Esophagus (tissue), 2 donors: ENCODE data around the gene XBP1. TPM values are rescaled to one million over a fixed set of nuclear protein-coding genes. Genes with fewer than 3 reads are reported as not detected.
"Not testable (repeated sequence)": the region's sequence is repeated elsewhere in the genome, so short reads cannot be mapped to it uniquely, and the experiment has no call there.

Experiments used
- H3K27ac ChIP-seq, 2 donors: one replicate each; pipeline ENCODE4 v1.5.1; 2013; ENCODE audit warnings: low read depth in 2 of 2, mild to moderate bottlenecking in 2 of 2, inconsistent platforms in 1 of 2, low read length in 1 of 2, moderate library complexity in 1 of 2
- H3K27me3 ChIP-seq, 2 donors: one replicate each; pipeline ENCODE4 v1.6.1; 2013; ENCODE audit warnings: low read length in 2 of 2, control low read depth in 1 of 2, mild to moderate bottlenecking in 1 of 2; ENCODE audit not compliant: insufficient read depth in 2 of 2, control insufficient read depth in 1 of 2
- H3K36me3 ChIP-seq, 2 donors: one replicate each; pipeline ENCODE4 v1.6.1; 2013; ENCODE audit warnings: low read length in 1 of 2; ENCODE audit not compliant: control insufficient read depth in 2 of 2, insufficient read depth in 2 of 2
- H3K4me1 ChIP-seq, 2 donors: one replicate each; pipeline ENCODE4 v1.6.1; 2013; ENCODE audit warnings: low read length in 1 of 2; ENCODE audit not compliant: control insufficient read depth in 2 of 2, insufficient read depth in 2 of 2
- H3K4me3 ChIP-seq, 2 donors: one replicate each; pipeline ENCODE4 v1.5.1; 2013; ENCODE audit warnings: low read length in 2 of 2, mild to moderate bottlenecking in 2 of 2, low read depth in 1 of 2, moderate library complexity in 1 of 2
- H3K9me3 ChIP-seq, 2 donors: one replicate each; pipeline ENCODE4 v1.6.1; 2013; ENCODE audit warnings: mild to moderate bottlenecking in 2 of 2, low read depth in 1 of 2, low read length in 1 of 2, moderate library complexity in 1 of 2; ENCODE audit not compliant: control insufficient read depth in 2 of 2, insufficient read depth in 1 of 2
- WGBS, 2 donors: extraction: QIAGEN DNeasy Blood & Tissue Kit; methylation state at CpG; one replicate each; pipeline ENCODE4 v1.1.7; 2013; 5-methylcytosine and 5-hydroxymethylcytosine counted together
- polyA plus RNA-seq, 2 donors: library from polyadenylated mRNA; stranded (reverse); fragments of 200-250 nt; gene quantifications; one replicate each; pipeline ENCODE4 v1.2.3, GENCODE V29; 2013
- donor health status: healthy with polysubstance abuse.
- donor health status: Bipolar disorder and iron deficiency.

Gene XBP1
- polyA plus RNA-seq, 2 donors: 30.5 to 84.1 TPM

GRCh38 chr22:28761449-28761755, 39.0 kb downstream of the XBP1 start:
- Histone ChIP-seq H3K4me3 (no peak overlapping the region), H3K4me1 (no peaks in the 10 kb centered on the region), H3K27me3 (no peaks in the 10 kb centered on the region), H3K27ac (no peak overlapping the region), H3K36me3 (no peaks in the 10 kb centered on the region), H3K9me3 (no peaks in the 10 kb centered on the region)
- WGBS, 2 donors: 94 to 98% methylated on average over 10 of the region's 10 CpGs

GRCh38 chr22:28759861-28760560, 40.4 kb downstream of the XBP1 start:
- Histone ChIP-seq H3K27me3 (no peaks in the 10 kb centered on the region), H3K4me3 (no peak overlapping the region), H3K9me3 (no peaks in the 10 kb centered on the region), H3K4me1 (no peaks in the 10 kb centered on the region), H3K36me3 (no peaks in the 10 kb centered on the region), H3K27ac (no peak overlapping the region)
- WGBS, 2 donors: 52 to 66% methylated on average over 3 of the region's 3 CpGs

- not testable (repeated sequence) for H3K9me3 ChIP-seq, H3K36me3 ChIP-seq, H3K4me3 ChIP-seq, H3K27me3 ChIP-seq, H3K27ac ChIP-seq, H3K4me1 ChIP-seq
- 98 to 99% methylated on average over 3 of the region's 3 CpGs for WGBS, 2 donors
These were observed 45.9 kb downstream of the XBP1 start for GRCh38 chr22:28754512-28754911.

- Histone ChIP-seq H3K4me3 (no peak overlapping the region), H3K27me3 (no peaks in the 10 kb centered on the region), H3K27ac (no peak overlapping the region), H3K4me1 (no peaks in the 10 kb centered on the region), H3K9me3 (no peaks in the 10 kb centered on the region), H3K36me3 (peaks cover 3 to 9% of the 10 kb centered on the region in 2 donors)
- WGBS, 2 donors: 74 to 82% methylated on average over 6 of the region's 6 CpGs
These were observed 49.9 kb downstream of the XBP1 start for GRCh38 chr22:28750471-28750881.

Other genes with a start within 250 kb of the XBP1 start
- 1 to 10 TPM; 1.4 to 2.6 TPM for gene TTC28, start 120.7 kb downstream of the XBP1 start, polyA plus RNA-seq
- 10 to 100 TPM; 11.2 to 14.8 TPM for gene CHEK2, start 58.7 kb downstream of the XBP1 start, polyA plus RNA-seq
- 10 to 100 TPM; 10.4 to 11.4 TPM for gene HSCB, start 58.5 kb downstream of the XBP1 start, polyA plus RNA-seq
- gene CCDC117, start 27.9 kb downstream of the XBP1 start, polyA plus RNA-seq: 1 to 10 TPM; 4.8 to 7.5 TPM
- gene ZNRF3, start 83.0 kb upstream of the XBP1 start, polyA plus RNA-seq: 1 to 10 TPM; 1.6 to 2.8 TPM